ENCODE results near the gene GLRA3. TPM values are rescaled to one million over a fixed set of nuclear protein-coding genes. Genes with fewer than 3 reads are reported as not detected.

GLRA3 gene
- polyA plus RNA-seq, 10 donors, result not detected

GRCh38 chr4:174595141-174595929 is 233.7 kb downstream of the GLRA3 start:
- peak in 1 of 3 donors; percentile 14 for DNase-seq

DNA sequence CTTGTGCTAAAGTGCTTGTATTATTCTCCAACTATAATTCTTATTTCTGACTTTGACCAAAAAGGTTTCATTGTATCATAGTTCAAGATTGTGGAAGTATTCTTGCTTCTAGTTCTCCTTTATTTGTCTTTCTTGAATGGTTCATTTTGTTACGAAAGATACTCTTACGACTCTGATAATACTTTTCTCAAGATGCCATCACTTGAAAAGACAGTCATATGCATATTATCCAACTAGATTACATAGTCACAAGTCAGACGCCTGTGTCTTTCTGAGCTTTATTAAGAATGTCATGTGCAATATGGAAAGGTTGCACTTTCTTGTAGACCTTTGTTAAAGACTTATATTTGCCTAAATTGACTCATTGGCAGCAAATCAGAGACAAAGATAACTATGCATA is 235.3 kb downstream of the GLRA3 start:
- DNase-seq, result no peak

GRCh38 chr4:174592985-174593335 is 236.1 kb downstream of the GLRA3 start:
- peak in 1 of 3 donors; percentile 58 for DNase-seq

DNA sequence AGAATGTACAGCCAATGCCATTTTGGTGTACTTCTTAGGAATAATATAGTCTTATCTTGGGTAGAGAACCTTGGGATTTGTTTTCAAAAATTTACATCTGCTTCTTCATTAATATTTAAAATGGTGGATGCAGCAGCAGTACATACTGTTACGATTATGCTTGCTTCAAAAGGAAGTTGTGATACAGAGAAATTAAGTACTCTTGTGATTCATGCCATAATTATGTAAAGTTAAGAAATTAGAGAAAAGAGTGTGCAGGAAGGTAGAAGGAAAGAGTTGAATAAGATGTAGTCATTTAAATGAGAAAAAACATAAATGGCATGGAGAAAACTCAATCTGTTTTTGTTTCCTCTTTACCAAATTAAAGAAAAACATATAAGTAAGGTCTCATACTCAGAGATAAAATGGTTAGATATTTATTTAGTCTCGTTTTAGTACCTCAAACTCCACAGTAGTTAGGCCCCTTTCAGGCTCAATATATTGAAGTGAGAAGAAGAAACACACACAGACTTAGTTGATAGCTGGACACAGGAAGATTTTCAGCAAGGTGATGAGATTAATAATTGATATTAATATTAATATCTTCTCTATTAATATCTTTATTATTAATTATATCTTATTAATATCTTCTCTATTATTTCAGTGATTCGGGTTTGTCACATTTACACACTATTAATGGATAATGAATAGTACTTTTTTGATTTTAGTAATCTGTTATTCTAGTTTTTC is 236.6 kb downstream of the GLRA3 start:
- DNase-seq, result no peak

DNA sequence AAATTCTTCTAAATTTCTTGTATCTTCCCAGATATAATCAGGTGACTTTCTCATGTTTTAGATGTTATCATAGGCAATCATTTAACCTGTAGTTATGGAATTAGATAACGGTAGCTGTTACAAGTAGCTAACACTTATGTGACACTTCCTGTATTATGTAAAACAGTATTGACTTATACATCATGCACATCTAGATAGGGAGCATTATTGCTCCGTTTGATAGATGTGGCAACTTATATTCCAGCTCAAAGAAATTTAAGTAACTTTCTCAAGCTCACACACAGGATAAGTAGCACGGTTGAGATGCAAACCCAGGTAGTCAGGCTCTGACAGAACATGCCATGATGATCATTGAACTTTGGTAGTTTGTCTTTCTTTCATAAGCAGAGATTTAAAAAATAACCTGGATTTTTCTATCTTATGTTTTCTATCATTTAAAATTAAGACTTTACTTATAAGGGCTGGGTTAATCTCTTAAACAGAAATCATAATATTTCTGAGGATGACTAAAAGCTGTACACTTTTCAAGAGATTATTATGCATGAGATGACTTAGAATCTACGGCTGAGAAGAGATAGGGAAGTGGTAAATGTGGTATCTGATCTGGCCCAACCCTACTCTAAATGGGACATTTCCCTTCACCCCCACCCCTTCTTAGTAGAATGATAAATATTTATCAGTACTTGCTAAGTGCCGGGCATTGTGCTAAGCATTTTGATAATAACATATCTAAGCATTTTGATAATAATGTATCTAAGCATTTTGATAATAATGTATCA is 237.6 kb downstream of the GLRA3 start:
- no peak for DNase-seq

DNA sequence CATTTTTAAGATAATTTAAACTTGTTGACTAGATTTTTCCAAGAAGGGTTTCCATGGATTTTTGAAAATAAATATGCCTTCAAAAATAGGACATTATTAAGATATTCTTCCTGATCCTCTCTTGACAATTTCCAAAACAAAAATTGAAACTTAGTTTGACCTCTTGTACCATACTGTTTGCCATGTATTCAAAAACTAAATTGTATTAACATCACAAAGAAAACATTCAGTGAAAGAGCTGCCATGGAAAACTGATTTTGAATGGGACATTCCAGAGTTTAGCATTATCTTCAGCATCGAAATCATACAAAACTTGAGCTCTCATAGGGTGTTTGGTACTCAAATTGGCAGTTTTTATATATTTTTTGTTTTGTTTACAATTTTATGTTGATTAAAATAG is 238.7 kb downstream of the GLRA3 start:
- peak in 1 of 3 donors; percentile 18 for DNase-seq

Other genes with a start within 250 kb of the GLRA3 start
- gene ADAM29, start 89.1 kb upstream of the GLRA3 start, polyA plus RNA-seq (ENCODE audit: insufficient read length in 10 of 10), result not detected

All from muscle of back (tissue), 11 donors.